ENCODE measurements around the gene MEN1. TPM values are rescaled to one million over a fixed set of nuclear protein-coding genes. Genes with fewer than 3 reads are reported as not detected.

The MEN1 gene
- total RNA-seq, 1 experiment from 2014 or later, result 32.7 TPM

- no peaks in the 10 kb centered on the region for H3K9me3 ChIP-seq
- Mint-ChIP-seq H3K4me1 (ENCODE audit: low read depth, unreplicated experiment) (peaks cover 24% of the 10 kb centered on the region), H3K27me3 (ENCODE audit: insufficient read depth, unreplicated experiment) (no peaks in the 10 kb centered on the region), H3K9me3 (ENCODE audit: unreplicated experiment) (no peaks in the 10 kb centered on the region), H3K27ac (ENCODE audit: unreplicated experiment) (peak overlapping the region; percentile 69), H3K36me3 (ENCODE audit: insufficient read depth, unreplicated experiment) (peaks cover 71% of the 10 kb centered on the region), H3K4me3 (ENCODE audit: unreplicated experiment) (no peak overlapping the region)
- CTCF ChIA-PET, result interaction anchor here (1.2 kb wide), 1 partner anchor 25 kb away, joined by 3 read pairs; no protein-coding TSS in a partner anchor
- POLR2A ChIA-PET, result interaction anchor here (1.0 kb wide), 1 partner anchor 36 kb away, joined by 3 read pairs; no protein-coding TSS in a partner anchor
- H3K4me3 ChIP-seq (ENCODE audit: low read depth, low read length), result no peak overlapping the region
- BruUV-seq (replicated peaks), result no TSS peak
- intact Hi-C loops (cut with micrococcal nuclease; ENCODE audit: unreplicated experiment), result no loop called here
- peaks cover 43% of the 10 kb centered on the region for H3K4me1 ChIP-seq
- no peak for TF ChIP-seq CTCF (IDR thresholded peaks at IDR 0.05; ENCODE audit: insufficient read depth in 1 of 2, low read depth in 1 of 2, low read length in 1 of 2, severe bottlenecking in 1 of 2, unreplicated experiment in 1 of 2)
- H3K36me3 ChIP-seq (ENCODE audit: control insufficient read depth, insufficient read depth, low read length), result peaks cover 4% of the 10 kb centered on the region
- no peak for DNase-seq
- no peaks in the 10 kb centered on the region for H3K27me3 ChIP-seq (replicated peaks; ENCODE audit: control insufficient read depth, insufficient read depth, low read length)
Measured at GRCh38 chr11:64853709-64854108, 43.4 kb upstream of the MEN1 start.

- Mint-ChIP-seq H3K36me3 (ENCODE audit: insufficient read depth, unreplicated experiment) (peaks cover 71% of the 10 kb centered on the region), H3K27me3 (ENCODE audit: insufficient read depth, unreplicated experiment) (no peaks in the 10 kb centered on the region), H3K4me1 (ENCODE audit: low read depth, unreplicated experiment) (peaks cover 30% of the 10 kb centered on the region), H3K4me3 (ENCODE audit: unreplicated experiment) (no peak overlapping the region), H3K27ac (ENCODE audit: unreplicated experiment) (peak overlapping the region; percentile 69), H3K9me3 (ENCODE audit: unreplicated experiment) (no peaks in the 10 kb centered on the region)
- intact Hi-C loops (cut with micrococcal nuclease; ENCODE audit: unreplicated experiment), result no loop called here
- POLR2A ChIA-PET, result interaction anchor here (0.6 to 1.0 kb wide), 2 partner anchors 20 to 36 kb away, joined by 3 to 4 read pairs; no protein-coding TSS in a partner anchor
- Histone ChIP-seq H3K4me1 (peaks cover 44% of the 10 kb centered on the region), H3K36me3 (ENCODE audit: control insufficient read depth, insufficient read depth, low read length) (peaks cover 1% of the 10 kb centered on the region; the same call in 1 of the 2 replicates), H3K4me3 (ENCODE audit: low read depth, low read length) (no peak overlapping the region), H3K9me3 (no peaks in the 10 kb centered on the region), H3K27me3 (replicated peaks; ENCODE audit: control insufficient read depth, insufficient read depth, low read length) (no peaks in the 10 kb centered on the region)
- CTCF ChIA-PET, result interaction anchor here (1.2 kb wide), 1 partner anchor 26 kb away, joined by 3 read pairs; no protein-coding TSS in a partner anchor
- TF ChIP-seq CTCF (IDR thresholded peaks at IDR 0.05; ENCODE audit: insufficient read depth in 1 of 2, low read depth in 1 of 2, low read length in 1 of 2, severe bottlenecking in 1 of 2, unreplicated experiment in 1 of 2), result no peak
- TSS peak; percentile 40 for BruUV-seq (replicated peaks)
- DNase-seq, result no peak
Measured at GRCh38 chr11:64852804-64853509, 42.6 kb upstream of the MEN1 start.

- POLR2A ChIA-PET, result no interaction called here
- CTCF ChIA-PET, result no interaction called here
Measured at GRCh38 chr11:64851831-64852351, 41.5 kb upstream of the MEN1 start.

More at GRCh38 chr11:64851831-64852351, 41.5 kb upstream of the MEN1 start:
- no peak for TF ChIP-seq CTCF (IDR thresholded peaks at IDR 0.05; ENCODE audit: insufficient read depth in 1 of 2, low read depth in 1 of 2, low read length in 1 of 2, severe bottlenecking in 1 of 2, unreplicated experiment in 1 of 2)
- BruUV-seq (replicated peaks), result no TSS peak
- Histone ChIP-seq H3K4me1 (peaks cover 43% of the 10 kb centered on the region), H3K9me3 (no peaks in the 10 kb centered on the region), H3K36me3 (ENCODE audit: control insufficient read depth, insufficient read depth, low read length) (0 out of 2 replicates have a peak, but pooled peaks cover 1% of the 10 kb centered on the region), H3K27me3 (replicated peaks; ENCODE audit: control insufficient read depth, insufficient read depth, low read length) (no peaks in the 10 kb centered on the region), H3K4me3 (ENCODE audit: low read depth, low read length) (no peak overlapping the region)
- intact Hi-C loops (cut with micrococcal nuclease; ENCODE audit: unreplicated experiment), result no loop called here
- no peaks in the 10 kb centered on the region for H3K27me3 Mint-ChIP-seq (ENCODE audit: insufficient read depth, unreplicated experiment)
- peak overlapping the region; percentile 69 for H3K27ac Mint-ChIP-seq (ENCODE audit: unreplicated experiment)
- H3K4me1 Mint-ChIP-seq (ENCODE audit: low read depth, unreplicated experiment), result peaks cover 30% of the 10 kb centered on the region
- no peaks in the 10 kb centered on the region for H3K9me3 Mint-ChIP-seq (ENCODE audit: unreplicated experiment)
- peaks cover 66% of the 10 kb centered on the region for H3K36me3 Mint-ChIP-seq (ENCODE audit: insufficient read depth, unreplicated experiment)
- DNase-seq, result no peak
- H3K4me3 Mint-ChIP-seq (ENCODE audit: unreplicated experiment), result no peak overlapping the region

Data from Caco-2 (cell line).